22Rv1 (cell line): ENCODE measurements around the gene CAPN15.
A peak's percentile ranks its signal among the peaks of the same experiment; 100 is the strongest.

Source experiments
- H3K27ac ChIP-seq: fragments of 450-650 bp; 2 replicates; pipeline ENCODE4 v1.5.1; 2017
- CTCF ChIP-seq: fragments of 450-650 bp; IDR thresholded peaks from 2 replicates; pipeline ENCODE4 v1.5.1; 2017; ENCODE audit warnings: mild to moderate bottlenecking
- ZFX ChIP-seq: fragments of 450-650 bp; IDR thresholded peaks from 2 replicates; pipeline ENCODE4 v1.6.1; 2017; ENCODE audit warnings: antibody characterized with exemption, borderline replicate concordance

The CAPN15 gene

GRCh38 chr16:561413-561794, 33.9 kb downstream of the CAPN15 start:
- TF ChIP-seq CTCF, result no peak
- no peak for TF ChIP-seq ZFX
- H3K27ac ChIP-seq, result no peak overlapping the region

- TF ChIP-seq CTCF, result no peak
- no peak for TF ChIP-seq ZFX
- H3K27ac ChIP-seq, result no peak overlapping the region
Measured at GRCh38 chr16:561957-562938, 34.7 kb downstream of the CAPN15 start.

- TF ChIP-seq ZFX, result no peak
- no peak for TF ChIP-seq CTCF
- no peak overlapping the region for H3K27ac ChIP-seq
Measured at GRCh38 chr16:563072-563644, 35.6 kb downstream of the CAPN15 start.

- TF ChIP-seq ZFX (no peak), CTCF (no peak)
- no peak overlapping the region for H3K27ac ChIP-seq
Measured at GRCh38 chr16:564690-565418, 37.3 kb downstream of the CAPN15 start.

GRCh38 chr16:565419-566330, 38.2 kb downstream of the CAPN15 start:
- TF ChIP-seq ZFX (no peak), CTCF (no peak)
- H3K27ac ChIP-seq, result no peak overlapping the region

GRCh38 chr16:566475-567372, 39.2 kb downstream of the CAPN15 start, which contains the start of gene NHLRC4:
TSS of gene NHLRC4 (plus strand) at chr16:567005. CDS start at chr16:568048, 1,043 bp downstream.
- peak within 1 kb of the TSS; percentile 70 for H3K27ac ChIP-seq
- TF ChIP-seq CTCF, result no peak
- no peak for TF ChIP-seq ZFX
